CD4-positive, alpha-beta T cell treated with Interleukin-4 for 4 hours (primary cell): Measurements from ENCODE around the gene SCEL.

Experiments used
- DNase-seq: peaks from one replicate; pipeline ENCODE4 v3.0.0-alpha.2; 2020

SCEL gene

DNA sequence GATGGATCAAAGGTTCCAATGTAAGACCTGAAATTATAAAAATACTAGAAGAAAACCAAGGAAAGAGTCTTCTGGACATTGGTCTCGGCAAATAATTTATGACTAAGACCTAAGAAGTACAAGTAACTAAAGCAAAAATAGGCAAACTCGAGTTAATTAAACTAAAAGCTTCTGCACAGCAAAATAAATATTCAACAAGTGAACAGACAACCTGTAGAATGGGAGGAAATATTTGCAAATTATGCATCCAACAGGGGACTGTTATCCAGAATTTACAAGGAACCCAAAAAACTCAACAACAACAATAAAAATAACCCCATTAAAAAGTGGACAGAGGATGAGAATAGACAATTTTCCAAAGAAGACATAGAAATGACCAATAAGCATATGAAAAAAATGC, 152.3 kb downstream of the SCEL start:
- DNase-seq = no peak

DNA sequence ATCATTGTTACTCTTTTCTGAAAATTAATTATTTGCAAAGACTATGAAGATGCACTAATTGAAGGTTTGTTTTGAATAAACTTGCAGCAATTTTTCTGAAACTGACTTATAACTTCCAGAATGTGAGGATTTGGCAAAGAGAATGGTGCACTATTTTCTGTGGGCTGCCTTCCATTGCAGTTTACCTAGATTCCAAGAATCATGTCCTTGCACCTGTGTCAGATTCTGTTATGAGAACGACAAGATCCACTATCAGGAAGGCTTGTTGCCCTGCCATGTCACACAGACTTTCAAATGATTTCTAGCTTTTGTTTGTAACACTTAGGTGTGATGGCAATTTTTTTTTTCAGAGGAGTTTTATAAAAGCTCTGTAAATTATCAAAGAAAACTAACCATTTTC, 156.4 kb downstream of the SCEL start:
- no peak for DNase-seq

DNA sequence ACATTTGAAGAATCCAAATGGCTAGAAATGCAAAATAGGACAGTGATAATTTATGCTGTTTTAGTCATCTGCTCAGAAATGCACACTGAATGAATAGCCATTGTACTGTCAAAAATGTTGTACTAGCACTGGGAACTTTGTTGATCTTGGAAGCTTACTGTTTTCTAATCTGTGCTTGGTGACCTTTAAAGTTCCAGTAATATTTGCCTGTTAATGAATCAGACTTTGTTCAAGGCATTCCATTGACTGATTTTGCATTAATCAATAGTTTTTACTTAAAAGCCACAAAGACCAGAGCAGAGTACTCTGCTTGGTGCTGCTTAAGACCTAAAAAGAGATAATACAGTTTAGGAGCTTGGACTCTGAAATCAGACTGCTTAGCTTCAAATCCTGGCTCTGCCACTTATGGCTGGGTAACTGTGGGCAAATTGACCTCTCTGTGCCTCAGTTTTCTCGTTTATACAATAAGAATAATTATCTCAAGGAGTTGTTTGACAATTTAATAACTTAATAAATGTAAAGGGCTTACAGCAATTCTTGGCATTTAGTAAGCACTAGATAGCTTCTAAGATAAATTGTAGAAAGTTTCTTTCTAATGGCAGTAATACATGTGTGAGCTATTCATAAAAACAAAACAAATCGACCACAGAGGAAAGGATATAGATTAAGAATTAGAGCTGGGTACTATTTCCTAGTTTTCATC, 157.4 kb downstream of the SCEL start:
- DNase-seq = no peak

DNA sequence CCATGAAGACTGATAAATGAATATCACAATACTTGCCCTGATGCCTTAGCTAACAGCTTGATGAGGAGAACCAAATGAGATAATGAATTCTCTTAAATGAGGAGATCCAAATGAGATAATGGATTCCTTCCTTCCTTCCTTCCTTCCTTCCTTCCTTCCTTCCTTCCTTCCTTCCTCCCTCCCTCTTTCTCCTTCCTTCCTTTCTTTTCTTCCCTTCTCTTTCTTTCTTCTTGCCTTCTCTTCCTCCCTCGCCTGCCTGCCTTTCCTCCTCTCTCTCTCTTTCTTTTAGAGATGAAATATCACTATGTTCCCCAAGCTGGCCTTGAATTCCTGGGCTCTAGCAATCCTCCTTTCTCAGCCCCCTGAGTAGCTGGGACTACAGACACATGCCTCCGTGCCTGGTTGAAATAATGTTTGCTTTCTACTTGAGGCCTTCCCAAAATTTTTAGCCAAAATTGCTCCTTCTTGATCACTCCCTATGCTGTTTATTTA, 158.0 kb downstream of the SCEL start:
- no peak for DNase-seq
